ENCODE data around the gene ITGB8.

- TF ChIP-seq CTCF (IDR thresholded peaks at IDR 0.05) = no peak
- TF ChIP-seq POLR2A (IDR thresholded peaks at IDR 0.05) = no peak
- no peak for TF ChIP-seq EP300 (IDR thresholded peaks at IDR 0.05)
- no peak for TF ChIP-seq POLR2AphosphoS5 (IDR thresholded peaks at IDR 0.05)
Observed at GRCh38 chr7:20298486-20298901, 32.2 kb upstream of the ITGB8 start.

Data from upper lobe of left lung (tissue), 4 donors.